Cerebellar cortex (tissue), 1 donor: ENCODE data around the gene UGT3A2.

Experiments
- DNase-seq: peaks from one replicate; pipeline ENCODE4 v3.0.0-alpha.2; 2015; ENCODE audit warnings: low spot score

The UGT3A2 gene

DNA sequence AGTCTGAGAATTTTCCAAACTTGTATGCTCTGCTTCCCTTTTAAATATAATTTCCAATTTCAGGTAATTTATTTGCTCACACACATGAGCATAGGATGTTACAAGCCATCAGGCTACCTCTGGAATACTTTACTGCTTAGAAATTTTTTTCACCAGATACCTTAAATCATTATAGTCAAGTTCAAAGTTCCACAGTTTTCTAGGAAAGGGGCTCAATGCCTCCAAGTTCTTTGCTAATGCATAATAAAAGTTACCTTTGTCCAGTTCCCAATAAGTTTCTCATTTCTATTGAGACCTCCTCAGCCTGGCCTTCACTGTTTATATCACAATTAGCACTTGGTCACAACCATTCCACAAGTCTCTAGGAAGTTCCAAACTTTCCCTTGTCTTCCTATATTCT lies 59.3 kb downstream of the UGT3A2 start:
- DNase-seq = no peak

GRCh38 chr5:36006163-36006562 lies 60.5 kb downstream of the UGT3A2 start:
- no peak for DNase-seq

- no peak for DNase-seq
These were observed 65.7 kb downstream of the UGT3A2 start for GRCh38 chr5:36001032-36001431.

DNA sequence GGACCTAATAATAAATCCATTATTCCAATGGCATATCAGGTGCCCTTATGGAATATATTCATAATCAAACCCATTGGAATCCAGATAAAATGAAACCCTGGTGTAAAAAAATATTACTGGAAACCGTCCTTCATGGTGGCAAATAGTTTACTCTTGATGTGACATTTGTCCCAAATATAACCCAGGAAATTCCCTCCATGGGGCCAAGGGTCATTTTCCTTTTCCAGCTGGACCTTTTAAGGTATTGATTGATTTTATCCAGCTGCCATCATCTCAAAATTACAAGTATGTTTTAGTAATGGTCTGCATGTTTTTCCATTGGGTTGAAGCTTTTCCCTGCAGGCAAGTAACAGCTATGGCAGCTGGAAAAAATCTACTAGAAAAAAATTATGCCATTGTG lies 67.1 kb downstream of the UGT3A2 start:
- DNase-seq = no peak

DNA sequence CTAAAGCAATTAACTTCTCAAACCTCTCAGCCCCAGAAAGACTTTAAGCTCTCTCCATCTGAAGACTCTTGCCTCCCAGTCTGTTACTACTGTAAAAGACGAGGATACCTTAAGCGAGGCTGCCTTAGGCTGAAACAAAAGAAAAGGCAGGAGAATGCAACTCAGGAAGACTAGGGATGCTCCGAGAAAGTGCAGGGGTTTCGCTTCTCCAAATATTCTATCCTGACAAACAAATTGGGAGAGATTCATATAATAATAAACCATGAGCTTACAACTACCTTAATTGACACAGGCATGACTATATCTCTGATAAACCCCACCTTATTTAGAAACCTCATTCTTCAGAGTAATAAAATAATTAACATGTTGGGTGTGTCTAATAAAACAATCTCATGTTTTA lies 70.6 kb downstream of the UGT3A2 start:
- no peak for DNase-seq

DNA sequence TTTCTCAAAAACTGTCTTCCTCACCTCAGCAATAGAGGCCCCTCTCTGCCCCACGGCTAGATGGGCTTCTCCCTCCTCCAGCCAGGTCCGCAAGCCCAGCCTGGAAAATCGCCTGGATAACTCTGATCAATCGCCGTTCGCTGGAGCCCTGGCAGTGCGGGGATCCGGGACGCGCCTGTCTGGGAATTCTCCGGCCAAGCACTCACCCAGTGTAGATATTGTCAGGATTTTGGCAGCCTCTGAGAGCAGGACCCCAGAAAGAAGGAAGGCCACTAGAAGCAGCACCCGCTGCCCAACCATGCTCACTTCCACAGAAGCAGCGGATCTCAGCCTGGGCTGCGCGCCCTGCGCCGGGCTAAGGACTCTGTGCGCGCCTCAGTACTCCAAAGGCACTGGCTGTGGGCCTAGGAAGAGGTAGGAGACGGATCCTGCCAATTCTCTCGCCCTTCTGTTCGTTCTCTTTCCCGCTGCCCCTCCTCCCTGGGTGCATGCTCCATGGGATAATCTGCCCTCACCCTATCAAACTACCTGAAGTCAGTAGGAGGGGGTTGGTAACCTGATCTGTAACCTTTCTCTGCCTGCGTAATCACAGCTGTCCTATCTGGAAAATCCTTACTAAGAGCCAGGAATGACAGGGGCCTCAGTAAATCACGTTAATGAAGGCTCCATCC lies 75.6 kb downstream of the UGT3A2 start, which contains the start of gene UGT3A1:
Gene UGT3A1 (minus strand): TSS at position 450 of the 671 bp plus-strand sequence. CDS start 150 bp downstream, at position 300.
- no peak for DNase-seq

DNA sequence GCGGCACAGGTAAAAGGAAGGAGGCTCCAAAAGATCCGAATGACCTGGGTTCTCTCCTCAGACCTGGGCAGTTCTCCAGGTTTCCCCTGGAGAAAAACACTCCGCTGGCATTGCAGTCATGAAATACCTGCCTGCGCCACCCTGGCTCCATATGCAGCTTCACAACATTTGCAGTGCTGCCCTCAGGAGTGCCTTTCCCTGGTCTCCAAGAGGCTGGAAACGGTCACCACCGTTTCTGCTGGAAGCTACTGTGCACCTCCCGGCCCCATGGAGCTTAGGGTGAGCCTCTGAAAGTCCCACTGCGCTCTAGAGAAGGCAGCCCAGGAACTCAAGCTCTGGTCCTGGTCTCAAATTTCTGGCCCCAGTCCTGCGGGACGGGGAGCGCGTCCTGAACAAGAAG lies 76.2 kb downstream of the UGT3A2 start:
- no peak for DNase-seq

DNA sequence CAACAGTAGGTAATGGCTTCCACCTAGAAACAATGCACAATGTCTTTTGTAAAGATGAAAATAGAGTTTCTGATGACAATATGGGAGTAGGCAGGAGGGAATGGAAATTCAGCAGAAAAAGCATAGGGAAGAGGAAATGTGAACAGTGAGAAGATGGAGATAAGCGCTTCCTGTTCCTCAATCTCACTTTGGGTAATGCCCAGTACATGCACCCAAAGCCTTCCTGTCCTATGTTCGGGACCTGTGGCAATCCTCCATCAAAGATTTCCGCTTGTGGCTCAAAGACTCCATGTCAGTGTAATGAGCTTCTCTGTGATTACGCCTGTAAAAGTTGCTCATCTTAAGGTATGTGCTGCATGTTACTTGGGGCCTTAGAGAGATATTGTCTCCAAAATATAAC lies 78.2 kb downstream of the UGT3A2 start:
- DNase-seq = no peak

DNA sequence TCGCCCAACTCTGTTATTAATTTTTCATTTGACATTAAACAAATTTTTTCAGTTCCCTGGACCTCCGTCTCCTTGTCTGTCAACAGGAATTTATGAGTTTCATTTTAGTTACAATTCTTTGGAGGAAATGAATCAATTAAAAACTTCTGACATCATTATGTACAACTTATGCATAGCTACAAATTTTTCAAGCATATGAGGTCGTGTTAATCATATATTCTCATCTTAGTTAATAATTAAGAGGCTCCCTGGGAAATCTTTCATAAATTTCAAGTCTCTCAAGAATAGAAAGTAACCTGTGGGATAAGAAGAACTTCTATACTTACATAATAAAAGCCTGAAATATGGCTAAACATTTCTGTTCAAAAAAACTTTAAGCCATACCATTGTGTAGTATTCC lies 78.9 kb downstream of the UGT3A2 start:
- DNase-seq = no peak
